ENCODE data around the gene ADGRG1. TPM values are rescaled to one million over a fixed set of nuclear protein-coding genes. Genes with fewer than 3 reads are reported as not detected.
"Not testable (repeated sequence)": the region's sequence is repeated elsewhere in the genome, so short reads cannot be mapped to it uniquely, and the experiment has no call there.

ADGRG1 gene
- total RNA-seq, 1 donor from 2014 or later = 47.4 TPM

- no peak for ATAC-seq
- intact Hi-C loops (cut with DNase I) = no loop called here
- no peak for DNase-seq (ENCODE audit: low spot score)
These were observed 72.5 kb downstream of the ADGRG1 start for GRCh38 chr16:57700781-57701551.

- DNase-seq (ENCODE audit: low spot score) = no peak
- intact Hi-C loops (cut with DNase I) = no loop called here
- ATAC-seq = no peak
These were observed 73.4 kb downstream of the ADGRG1 start for GRCh38 chr16:57701759-57702371.

- intact Hi-C loops (cut with DNase I) = no loop called here
- DNase-seq (ENCODE audit: low spot score) (no peak), ATAC-seq (no peak)
These were observed 75.1 kb downstream of the ADGRG1 start for GRCh38 chr16:57703416-57704010.

- ATAC-seq (no peak), DNase-seq (ENCODE audit: low spot score) (no peak)
- intact Hi-C loops (cut with DNase I) = no loop called here
These were observed 75.8 kb downstream of the ADGRG1 start for GRCh38 chr16:57704011-57704904.

GRCh38 chr16:57704905-57705852, 76.7 kb downstream of the ADGRG1 start:
- no peak for DNase-seq (ENCODE audit: low spot score)
- ATAC-seq = no peak
- intact Hi-C loops (cut with DNase I) = no loop called here

GRCh38 chr16:57706717-57707116, 78.3 kb downstream of the ADGRG1 start:
- no peak for ATAC-seq
- intact Hi-C loops (cut with DNase I) = no loop called here
- DNase-seq (ENCODE audit: low spot score) = no peak

GRCh38 chr16:57707331-57707730, 78.9 kb downstream of the ADGRG1 start:
- DNase-seq (ENCODE audit: low spot score) (no peak), ATAC-seq (no peak)
- intact Hi-C loops (cut with DNase I) = no loop called here

- ATAC-seq (no peak), DNase-seq (ENCODE audit: low spot score) (no peak)
- intact Hi-C loops (cut with DNase I) = no loop called here
These were observed 79.7 kb downstream of the ADGRG1 start for GRCh38 chr16:57708168-57708567.

- intact Hi-C loops (cut with DNase I) = no loop called here
- DNase-seq (ENCODE audit: low spot score) (no peak), ATAC-seq (no peak)
These were observed 81.2 kb downstream of the ADGRG1 start for GRCh38 chr16:57709663-57710062.

- DNase-seq (ENCODE audit: low spot score) (no peak), ATAC-seq (no peak)
- intact Hi-C loops (cut with DNase I) = no loop called here
These were observed 82.9 kb downstream of the ADGRG1 start for GRCh38 chr16:57711346-57711745.

GRCh38 chr16:57711993-57712392, 83.6 kb downstream of the ADGRG1 start:
- ATAC-seq (no peak), DNase-seq (ENCODE audit: low spot score) (no peak)
- intact Hi-C loops (cut with DNase I) = no loop called here

- intact Hi-C loops (cut with DNase I); DNase-seq (ENCODE audit: low spot score); ATAC-seq: not testable (repeated sequence)
These were observed 84.1 kb downstream of the ADGRG1 start for GRCh38 chr16:57712569-57712968.

- ATAC-seq = no peak
- no peak for DNase-seq (ENCODE audit: low spot score)
- intact Hi-C loops (cut with DNase I) = no loop called here
These were observed 85.2 kb downstream of the ADGRG1 start for GRCh38 chr16:57713596-57713995.

- no peak for ATAC-seq
- intact Hi-C loops (cut with DNase I) = no loop called here
These were observed 85.6 kb downstream of the ADGRG1 start for GRCh38 chr16:57714047-57714446.

More at GRCh38 chr16:57714047-57714446, 85.6 kb downstream of the ADGRG1 start:
- no peak for DNase-seq (ENCODE audit: low spot score)

Measured in sciatic nerve (tissue), 2 donors.